ENCODE measurements around the gene FNDC8.

GRCh38 chr17:35097776-35098175, 23.6 kb upstream of the FNDC8 start:
- TF ChIP-seq, protein P1, sequence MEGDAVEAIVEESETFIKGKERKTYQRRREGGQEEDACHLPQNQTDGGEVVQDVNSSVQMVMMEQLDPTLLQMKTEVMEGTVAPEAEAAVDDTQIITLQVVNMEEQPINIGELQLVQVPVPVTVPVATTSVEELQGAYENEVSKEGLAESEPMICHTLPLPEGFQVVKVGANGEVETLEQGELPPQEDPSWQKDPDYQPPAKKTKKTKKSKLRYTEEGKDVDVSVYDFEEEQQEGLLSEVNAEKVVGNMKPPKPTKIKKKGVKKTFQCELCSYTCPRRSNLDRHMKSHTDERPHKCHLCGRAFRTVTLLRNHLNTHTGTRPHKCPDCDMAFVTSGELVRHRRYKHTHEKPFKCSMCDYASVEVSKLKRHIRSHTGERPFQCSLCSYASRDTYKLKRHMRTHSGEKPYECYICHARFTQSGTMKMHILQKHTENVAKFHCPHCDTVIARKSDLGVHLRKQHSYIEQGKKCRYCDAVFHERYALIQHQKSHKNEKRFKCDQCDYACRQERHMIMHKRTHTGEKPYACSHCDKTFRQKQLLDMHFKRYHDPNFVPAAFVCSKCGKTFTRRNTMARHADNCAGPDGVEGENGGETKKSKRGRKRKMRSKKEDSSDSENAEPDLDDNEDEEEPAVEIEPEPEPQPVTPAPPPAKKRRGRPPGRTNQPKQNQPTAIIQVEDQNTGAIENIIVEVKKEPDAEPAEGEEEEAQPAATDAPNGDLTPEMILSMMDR (conservative IDR thresholded peaks at IDR 0.05; ENCODE audit: low read depth, low read length) = no peak
- TF ChIP-seq EZH2 (IDR thresholded peaks at IDR 0.05; ENCODE audit: borderline replicate concordance, low read depth, low read length, poor library complexity, severe bottlenecking) = no peak
